HG02623 (cell line): Measurements from ENCODE around the gene NHLRC3.
"Not testable (repeated sequence)": the region's sequence is repeated elsewhere in the genome, so short reads cannot be mapped to it uniquely, and the experiment has no call there.

ENCODE experiments used
- ATAC-seq: cut with Tn5 transposase; IDR thresholded peaks from one replicate; pipeline ENCODE4 v1.9.1; 2021; ENCODE audit warnings: moderate library complexity; ENCODE audit not compliant: unreplicated experiment

The NHLRC3 gene

GRCh38 chr13:39037880-39038568 lies at the start of gene NHLRC3, which contains the start of gene PROSER1:
Gene NHLRC3 (plus strand): TSS chr13:39038456. CDS start chr13:39038640, 184 bp downstream.
Gene PROSER1 (minus strand): TSS chr13:39038089. CDS start chr13:39037242, 847 bp downstream.
- peak; percentile 65 for ATAC-seq

GRCh38 chr13:38990693-38991092 lies 47.6 kb upstream of the NHLRC3 start, which contains the start of gene STOML3:
Gene STOML3 (minus strand): TSS chr13:38990831. CDS start chr13:38990721, 110 bp downstream.
- ATAC-seq, result no peak

GRCh38 chr13:38993381-38993780 lies 44.9 kb upstream of the NHLRC3 start:
- no peak for ATAC-seq

GRCh38 chr13:38998739-38999138 lies 39.5 kb upstream of the NHLRC3 start:
- ATAC-seq, result no peak

- not testable (repeated sequence) for ATAC-seq
These were observed 31.7 kb upstream of the NHLRC3 start for GRCh38 chr13:39006371-39007111.

- ATAC-seq, result no peak
These were observed 25.6 kb upstream of the NHLRC3 start for GRCh38 chr13:39012608-39013007.

- no peak for ATAC-seq
These were observed 24.8 kb upstream of the NHLRC3 start for GRCh38 chr13:39013462-39013861.

- ATAC-seq, result peak; percentile 66
These were observed 22.2 kb upstream of the NHLRC3 start for GRCh38 chr13:39016087-39016486.

GRCh38 chr13:39016787-39017186 lies 21.5 kb upstream of the NHLRC3 start:
- peak; percentile 73 for ATAC-seq

- ATAC-seq, result no peak
These were observed 17.3 kb upstream of the NHLRC3 start for GRCh38 chr13:39020853-39021462.

GRCh38 chr13:39023316-39023715 lies 14.9 kb upstream of the NHLRC3 start:
- ATAC-seq, result no peak

GRCh38 chr13:39023761-39024160 lies 14.5 kb upstream of the NHLRC3 start:
- no peak for ATAC-seq

- ATAC-seq, result no peak
These were observed 12.8 kb upstream of the NHLRC3 start for GRCh38 chr13:39025433-39025839.

- ATAC-seq, result no peak
These were observed 6.1 kb upstream of the NHLRC3 start for GRCh38 chr13:39032150-39032549.

GRCh38 chr13:39034085-39034484 lies 4.2 kb upstream of the NHLRC3 start:
- no peak for ATAC-seq

GRCh38 chr13:39035204-39035603 lies 3.1 kb upstream of the NHLRC3 start:
- ATAC-seq, result no peak

- ATAC-seq, result no peak
These were observed 2.5 kb upstream of the NHLRC3 start for GRCh38 chr13:39035799-39036198.

GRCh38 chr13:39036212-39036611 lies 2.0 kb upstream of the NHLRC3 start:
- no peak for ATAC-seq

- peak; percentile 14 for ATAC-seq
These were observed 811 bp upstream of the NHLRC3 start for GRCh38 chr13:39037410-39037879.

GRCh38 chr13:39038569-39039030 lies 344 bp downstream of the NHLRC3 start:
- peak; percentile 26 for ATAC-seq

GRCh38 chr13:39039041-39039440 lies 785 bp downstream of the NHLRC3 start:
- no peak for ATAC-seq
